Panc1 (cell line): ENCODE measurements around the gene DIP2C. TPM values are rescaled to one million over a fixed set of nuclear protein-coding genes. Genes with fewer than 3 reads are reported as not detected.

Source experiments
- ATAC-seq: fragments of 200-7000 bp; cut with Tn5 transposase; 2 replicates; pipeline ENCODE4 v1.9.1; 2020; ENCODE audit warnings: mild to moderate bottlenecking, moderate library complexity
- BruUV-seq: library from RNA; stranded (reverse); fragments of 400-500 nt; replicated peaks from 2 replicates; lab custom pipeline; 2021; lab: Mats Ljungman, UMichigan
- CTCF ChIA-PET: fragments of 300-600 bp; sonication (Branson Sonifier 250); formaldehyde crosslinking; loops from one replicate; lab custom pipeline; 2022; ENCODE audit warnings: antibody characterized with exemption; lab: Charles Lee
- POLR2A ChIA-PET: fragments of 300-600 bp; sonication (Branson Sonifier 250); formaldehyde crosslinking; loops from one replicate; lab custom pipeline; 2022; ENCODE audit warnings: antibody characterized with exemption; lab: Charles Lee
- DNase-seq: peaks from one replicate; pipeline ENCODE4 v3.0.0-alpha.2; 2010; ENCODE audit warnings: low read depth, low spot score
- H3K27ac ChIP-seq: 2 replicates; pipeline ENCODE4 v1.5.1; 2011; ENCODE audit warnings: mild to moderate bottlenecking, low read length, inconsistent platforms
- H3K27me3 ChIP-seq: fragments of 200-500 bp; sonication (Bioruptor generic); 2 replicates; pipeline ENCODE4 v1.6.0; 2014; ENCODE audit warnings: low read length, inconsistent platforms; ENCODE audit not compliant: control insufficient read depth, insufficient read depth
- H3K36me3 ChIP-seq: fragments of 200-500 bp; sonication (Bioruptor generic); 2 replicates; pipeline ENCODE4 v1.5.1; 2014; ENCODE audit warnings: inconsistent platforms, mild to moderate bottlenecking, low read length, moderate library complexity; ENCODE audit not compliant: control insufficient read depth, insufficient read depth
- H3K4me1 ChIP-seq: 2 replicates; pipeline ENCODE4 v1.5.1; 2011; ENCODE audit warnings: inconsistent platforms, mild to moderate bottlenecking, low read length, moderate library complexity; ENCODE audit not compliant: control insufficient read depth, insufficient read depth
- H3K4me3 ChIP-seq, 2 experiments: 2 replicates each; pipeline ENCODE4 v1.5.1; 2011 to 2012; ENCODE audit warnings: low read depth in 2 of 2, low read length in 2 of 2, mild to moderate bottlenecking in 2 of 2, inconsistent platforms in 1 of 2, moderate library complexity in 1 of 2
- H3K9me3 ChIP-seq: fragments of 200-500 bp; sonication (Bioruptor generic); 2 replicates; pipeline ENCODE4 v1.5.1; 2014; ENCODE audit warnings: low read depth, mild to moderate bottlenecking, inconsistent platforms, low read length, moderate library complexity; ENCODE audit not compliant: control insufficient read depth, insufficient read depth
- CTCF ChIP-seq: fragments of 450-650 bp; IDR thresholded peaks from 2 replicates; pipeline ENCODE4 v1.5.1; 2017; ENCODE audit warnings: mild to moderate bottlenecking
- POLR2AphosphoS5 ChIP-seq: IDR thresholded peaks from 2 replicates; pipeline ENCODE4 v1.6.1; 2012; ENCODE audit warnings: mild to moderate bottlenecking, low read depth, low read length, moderate library complexity
- REST ChIP-seq, 2 experiments: IDR thresholded peaks; 2 replicates each; pipeline ENCODE4 v1.6.1; 2011 to 2012; ENCODE audit warnings: low read depth in 2 of 2, control low read depth in 1 of 2, low read length in 1 of 2, mild to moderate bottlenecking in 1 of 2, moderate library complexity in 1 of 2; ENCODE audit not compliant: insufficient read depth in 1 of 2
- SIN3A ChIP-seq: IDR thresholded peaks from 2 replicates; pipeline ENCODE4 v1.6.1; 2012; ENCODE audit warnings: low read depth, mild to moderate bottlenecking, low read length, moderate library complexity, borderline replicate concordance; ENCODE audit not compliant: insufficient read depth
- TCF7L2 ChIP-seq: IDR thresholded peaks from 2 replicates; pipeline ENCODE4 v1.6.1; 2011; ENCODE audit warnings: mild to moderate bottlenecking, low read depth, low read length, inconsistent platforms
- in situ Hi-C: cut with HindIII; loops from 2 replicates; pipeline ENCODE4 v1.10.0; 2016; ENCODE audit warnings: low sequenced_read_pairs, low pct_unique_long_range_greater_than_20kb
- intact Hi-C: fragments of 100-400 bp; cut with micrococcal nuclease; formaldehyde crosslinking; loops from one replicate; pipeline ENCODE4 v1.10.0; 2022; ENCODE audit not compliant: unreplicated experiment
- total RNA-seq: library from RNA; stranded (reverse); gene quantifications from one replicate; pipeline ENCODE4 v1.2.1, GENCODE V29; 2021; ENCODE audit not compliant: unreplicated experiment

The DIP2C gene
- total RNA-seq, 1 experiment from 2014 or later = 13.2 TPM

GRCh38 chr10:359093-359492, 330.4 kb downstream of the DIP2C start:
- TF ChIP-seq TCF7L2 = no peak
- Histone ChIP-seq H3K36me3 (no peaks in the 10 kb centered on the region), H3K4me3 (no peak overlapping the region), H3K27ac (no peak overlapping the region), H3K27me3 (no peaks in the 10 kb centered on the region), H3K9me3 (no peaks in the 10 kb centered on the region), H3K4me1 (no peaks in the 10 kb centered on the region)
- intact Hi-C loops = no loop called here
- DNase-seq (no peak), ATAC-seq (no peak)
- ChIA-PET POLR2A (no interaction called here), CTCF (no interaction called here)
- in situ Hi-C loops = no loop called here
- BruUV-seq = no TSS peak

GRCh38 chr10:357201-357950, 332.1 kb downstream of the DIP2C start:
- BruUV-seq = no TSS peak
- in situ Hi-C loops = no loop called here

More at GRCh38 chr10:357201-357950, 332.1 kb downstream of the DIP2C start:
- Histone ChIP-seq H3K27ac (no peak overlapping the region), H3K9me3 (no peaks in the 10 kb centered on the region), H3K4me3 (no peak overlapping the region), H3K36me3 (no peaks in the 10 kb centered on the region), H3K27me3 (no peaks in the 10 kb centered on the region), H3K4me1 (no peaks in the 10 kb centered on the region)
- intact Hi-C loops = no loop called here
- no peak for TF ChIP-seq CTCF
- no peak for TF ChIP-seq SIN3A
- TF ChIP-seq POLR2AphosphoS5 = no peak
- TF ChIP-seq TCF7L2 = no peak
- TF ChIP-seq REST (IDR thresholded peaks at IDR 0.05; ENCODE audit: insufficient read depth in 1 of 2, low read depth in 2 of 2, low read length in 1 of 2) = no peak
- ATAC-seq = no peak
- ChIA-PET POLR2A (no interaction called here), CTCF (no interaction called here)
- DNase-seq = no peak
